ENCODE results near the gene MYBBP1A. TPM values are rescaled to one million over a fixed set of nuclear protein-coding genes. Genes with fewer than 3 reads are reported as not detected.
A peak's percentile ranks its signal among the peaks of the same experiment; 100 is the strongest.

Gene MYBBP1A
- total RNA-seq, 1 donor = 49.2 TPM

DNA sequence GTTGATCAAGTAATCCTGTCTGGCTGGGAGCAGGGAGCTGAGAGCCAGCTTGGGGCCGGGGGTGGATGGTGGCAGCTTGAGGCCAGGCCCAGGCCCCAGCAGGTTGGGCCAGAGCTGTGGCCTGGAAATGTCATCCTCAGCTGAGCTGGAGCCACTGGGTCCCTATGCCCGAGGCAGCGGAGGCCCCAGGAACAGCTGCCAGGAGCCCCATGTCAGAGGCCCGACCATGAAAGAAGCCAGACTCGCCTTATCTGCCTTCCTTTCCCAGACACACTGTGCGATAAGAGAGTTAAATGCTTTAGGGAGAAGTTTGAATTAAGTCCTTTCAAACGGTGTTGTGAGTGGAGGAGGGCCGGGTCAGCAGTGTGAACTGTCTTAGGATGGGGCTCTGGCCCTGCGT is 32.6 kb upstream of the MYBBP1A start:
- H4K20me1 ChIP-seq (ENCODE audit: insufficient read depth, low read length) = no peaks in the 10 kb centered on the region
- peak; percentile 79 for DNase-seq (ENCODE audit: insufficient read length, low spot score, missing footprints)
- peaks cover 44% of the 10 kb centered on the region for H3K27me3 ChIP-seq (ENCODE audit: insufficient read depth, low read length)
- no peaks in the 10 kb centered on the region for H3K36me3 ChIP-seq (ENCODE audit: insufficient read depth, low read length)
- H3K9me3 ChIP-seq (ENCODE audit: low read depth, low read length) = no peaks in the 10 kb centered on the region
- H2AFZ ChIP-seq (ENCODE audit: low read length) = no peak overlapping the region
- H3K79me2 ChIP-seq (ENCODE audit: insufficient read depth, low read length) = no peaks in the 10 kb centered on the region
- no peak overlapping the region for H3K27ac ChIP-seq (ENCODE audit: low read depth, low read length)
- H3K4me2 ChIP-seq (ENCODE audit: insufficient read depth, low read length) = no peak overlapping the region
- TF ChIP-seq, protein P1, sequence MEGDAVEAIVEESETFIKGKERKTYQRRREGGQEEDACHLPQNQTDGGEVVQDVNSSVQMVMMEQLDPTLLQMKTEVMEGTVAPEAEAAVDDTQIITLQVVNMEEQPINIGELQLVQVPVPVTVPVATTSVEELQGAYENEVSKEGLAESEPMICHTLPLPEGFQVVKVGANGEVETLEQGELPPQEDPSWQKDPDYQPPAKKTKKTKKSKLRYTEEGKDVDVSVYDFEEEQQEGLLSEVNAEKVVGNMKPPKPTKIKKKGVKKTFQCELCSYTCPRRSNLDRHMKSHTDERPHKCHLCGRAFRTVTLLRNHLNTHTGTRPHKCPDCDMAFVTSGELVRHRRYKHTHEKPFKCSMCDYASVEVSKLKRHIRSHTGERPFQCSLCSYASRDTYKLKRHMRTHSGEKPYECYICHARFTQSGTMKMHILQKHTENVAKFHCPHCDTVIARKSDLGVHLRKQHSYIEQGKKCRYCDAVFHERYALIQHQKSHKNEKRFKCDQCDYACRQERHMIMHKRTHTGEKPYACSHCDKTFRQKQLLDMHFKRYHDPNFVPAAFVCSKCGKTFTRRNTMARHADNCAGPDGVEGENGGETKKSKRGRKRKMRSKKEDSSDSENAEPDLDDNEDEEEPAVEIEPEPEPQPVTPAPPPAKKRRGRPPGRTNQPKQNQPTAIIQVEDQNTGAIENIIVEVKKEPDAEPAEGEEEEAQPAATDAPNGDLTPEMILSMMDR (IDR thresholded peaks at IDR 0.05; ENCODE audit: extremely low read depth, low read depth, low read length) = no peak
- H3K4me3 ChIP-seq (ENCODE audit: insufficient read depth, low read length) = no peak overlapping the region
- H3K4me1 ChIP-seq (ENCODE audit: insufficient read depth, low read length) = no peaks in the 10 kb centered on the region

- H3K27me3 ChIP-seq (ENCODE audit: insufficient read depth, low read length) = peaks cover 49% of the 10 kb centered on the region
Measured at GRCh38 chr17:4587195-4587594, 32.0 kb upstream of the MYBBP1A start.

DNA sequence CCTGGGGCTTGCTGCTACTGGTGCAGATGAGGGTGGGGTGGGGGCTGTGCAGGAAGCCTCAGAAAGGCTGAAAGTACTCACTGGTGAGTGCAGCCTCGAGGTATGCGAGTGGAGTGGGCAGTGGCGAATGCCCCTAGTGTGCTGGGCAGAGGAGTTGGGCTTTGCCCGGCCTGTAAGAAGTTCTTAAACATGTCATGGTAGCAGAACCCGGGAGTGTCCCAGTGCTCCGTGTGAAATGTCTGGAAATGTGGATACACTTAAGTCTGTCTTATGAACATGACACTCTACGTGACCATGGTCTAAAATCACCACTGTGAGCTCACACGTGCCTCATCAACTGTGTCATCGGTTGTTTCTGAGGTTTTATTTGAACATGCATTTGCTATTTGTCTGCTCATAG is 30.9 kb upstream of the MYBBP1A start:
- H3K36me3 ChIP-seq (ENCODE audit: insufficient read depth, low read length) = no peaks in the 10 kb centered on the region
- no peaks in the 10 kb centered on the region for H4K20me1 ChIP-seq (ENCODE audit: insufficient read depth, low read length)
- no peak overlapping the region for H3K4me2 ChIP-seq (ENCODE audit: insufficient read depth, low read length)
- no peaks in the 10 kb centered on the region for H3K79me2 ChIP-seq (ENCODE audit: insufficient read depth, low read length)
- peak; percentile 86 for DNase-seq (ENCODE audit: insufficient read length, low spot score, missing footprints)
- H3K27ac ChIP-seq (ENCODE audit: low read depth, low read length) = no peak overlapping the region
- no peaks in the 10 kb centered on the region for H3K4me1 ChIP-seq (ENCODE audit: insufficient read depth, low read length)
- H2AFZ ChIP-seq (ENCODE audit: low read length) = no peak overlapping the region
- H3K4me3 ChIP-seq (ENCODE audit: insufficient read depth, low read length) = no peak overlapping the region
- no peaks in the 10 kb centered on the region for H3K9me3 ChIP-seq (ENCODE audit: low read depth, low read length)
- H3K27me3 ChIP-seq (ENCODE audit: insufficient read depth, low read length) = peaks cover 44% of the 10 kb centered on the region
- TF ChIP-seq, protein P1 (IDR thresholded peaks at IDR 0.05; ENCODE audit: extremely low read depth, low read depth, low read length) = no peak

More at GRCh38 chr17:4587195-4587594, 32.0 kb upstream of the MYBBP1A start:
- H3K9me3 ChIP-seq (ENCODE audit: low read depth, low read length) = no peaks in the 10 kb centered on the region
- H2AFZ ChIP-seq (ENCODE audit: low read length) = no peak overlapping the region
- TF ChIP-seq, protein P1 (IDR thresholded peaks at IDR 0.05; ENCODE audit: extremely low read depth, low read depth, low read length) = no peak
- H3K36me3 ChIP-seq (ENCODE audit: insufficient read depth, low read length) = no peaks in the 10 kb centered on the region
- H4K20me1 ChIP-seq (ENCODE audit: insufficient read depth, low read length) = no peaks in the 10 kb centered on the region
- H3K4me3 ChIP-seq (ENCODE audit: insufficient read depth, low read length) = no peak overlapping the region
- no peak overlapping the region for H3K27ac ChIP-seq (ENCODE audit: low read depth, low read length)
- H3K4me2 ChIP-seq (ENCODE audit: insufficient read depth, low read length) = no peak overlapping the region
- no peaks in the 10 kb centered on the region for H3K79me2 ChIP-seq (ENCODE audit: insufficient read depth, low read length)
- DNase-seq (ENCODE audit: insufficient read length, low spot score, missing footprints) = peak; percentile 80
- no peaks in the 10 kb centered on the region for H3K4me1 ChIP-seq (ENCODE audit: insufficient read depth, low read length)

DNA sequence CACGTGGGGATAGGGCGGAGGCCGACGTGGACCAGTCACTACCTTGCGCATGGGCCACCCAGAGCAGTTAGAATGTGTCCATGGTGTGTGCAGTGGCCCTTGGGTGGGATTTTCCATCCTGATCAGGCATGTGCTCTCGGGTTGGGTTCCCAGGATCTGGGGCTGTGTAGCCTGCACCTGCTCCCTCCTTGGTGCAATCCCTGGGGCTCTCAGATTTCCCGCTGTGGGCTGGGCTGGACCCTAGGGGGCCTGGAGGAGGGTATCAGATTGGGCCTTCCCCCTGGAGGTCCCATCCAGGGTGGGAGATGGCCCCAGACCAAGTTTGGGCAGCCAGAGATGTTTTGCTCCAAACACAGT is 30.4 kb upstream of the MYBBP1A start:
- H3K27me3 ChIP-seq (ENCODE audit: insufficient read depth, low read length) = peaks cover 43% of the 10 kb centered on the region
- DNase-seq (ENCODE audit: insufficient read length, low spot score, missing footprints) = no peak
- TF ChIP-seq, protein P1 (IDR thresholded peaks at IDR 0.05; ENCODE audit: extremely low read depth, low read depth, low read length) = no peak
- H3K4me2 ChIP-seq (ENCODE audit: insufficient read depth, low read length) = no peak overlapping the region
- no peaks in the 10 kb centered on the region for H4K20me1 ChIP-seq (ENCODE audit: insufficient read depth, low read length)
- no peaks in the 10 kb centered on the region for H3K79me2 ChIP-seq (ENCODE audit: insufficient read depth, low read length)
- H3K36me3 ChIP-seq (ENCODE audit: insufficient read depth, low read length) = no peaks in the 10 kb centered on the region
- H3K4me1 ChIP-seq (ENCODE audit: insufficient read depth, low read length) = no peaks in the 10 kb centered on the region
- no peak overlapping the region for H2AFZ ChIP-seq (ENCODE audit: low read length)
- H3K9me3 ChIP-seq (ENCODE audit: low read depth, low read length) = no peaks in the 10 kb centered on the region
- H3K4me3 ChIP-seq (ENCODE audit: insufficient read depth, low read length) = no peak overlapping the region
- no peak overlapping the region for H3K27ac ChIP-seq (ENCODE audit: low read depth, low read length)

Measured in osteoblast (primary cell).